Measurements from ENCODE around the gene CNDP1.

Gene CNDP1

GRCh38 chr18:74488864-74489263 lies 45.4 kb upstream of the CNDP1 start:
- Histone ChIP-seq H2AFZ (ENCODE audit: low read length) (no peak overlapping the region), H3K27me3 (replicated peaks; ENCODE audit: insufficient read depth, low read length) (no peaks in the 10 kb centered on the region), H3K36me3 (replicated peaks; ENCODE audit: insufficient read depth, low read length) (no peaks in the 10 kb centered on the region), H3K9ac (ENCODE audit: low read length) (no peak overlapping the region), H3K27ac (ENCODE audit: low read length) (no peak overlapping the region), H3K4me1 (ENCODE audit: low read length) (peaks cover 16% of the 10 kb centered on the region), H3K9me2 (replicated peaks; ENCODE audit: insufficient read depth, low read length) (no peaks in the 10 kb centered on the region), H3K9me3 (replicated peaks; ENCODE audit: insufficient read depth, low read length) (no peaks in the 10 kb centered on the region), H3K4me2 (ENCODE audit: low read depth, low read length) (no peak overlapping the region), H4K20me1 (ENCODE audit: insufficient read depth, low read length) (no peaks in the 10 kb centered on the region), H3K79me2 (ENCODE audit: low read length) (no peaks in the 10 kb centered on the region), H3K4me3 (ENCODE audit: low read length) (no peak overlapping the region), H3F3A (ENCODE audit: insufficient read depth, low read length) (peaks cover 6% of the 10 kb centered on the region; the same call in 1 of the 2 replicates)
- DNase-seq = no peak
- no peak for TF ChIP-seq EZH2 (optimal IDR thresholded peaks at IDR 0.05; ENCODE audit: low read depth, low read length)
- no peak for TF ChIP-seq EZH2phosphoT487 (IDR thresholded peaks at IDR 0.05; ENCODE audit: low read length)
- no peak for TF ChIP-seq CTCF (IDR thresholded peaks at IDR 0.05; ENCODE audit: low read length)

GRCh38 chr18:74489676-74490075 lies 44.6 kb upstream of the CNDP1 start:
- Histone ChIP-seq H3K9me2 (replicated peaks; ENCODE audit: insufficient read depth, low read length) (no peaks in the 10 kb centered on the region), H3K9ac (ENCODE audit: low read length) (no peak overlapping the region), H3F3A (ENCODE audit: insufficient read depth, low read length) (peaks cover 5% of the 10 kb centered on the region; the same call in 1 of the 2 replicates), H3K27me3 (replicated peaks; ENCODE audit: insufficient read depth, low read length) (no peaks in the 10 kb centered on the region), H2AFZ (ENCODE audit: low read length) (no peak overlapping the region), H3K27ac (ENCODE audit: low read length) (no peak overlapping the region), H3K36me3 (replicated peaks; ENCODE audit: insufficient read depth, low read length) (no peaks in the 10 kb centered on the region), H3K9me3 (replicated peaks; ENCODE audit: insufficient read depth, low read length) (no peaks in the 10 kb centered on the region), H3K4me2 (ENCODE audit: low read depth, low read length) (no peak overlapping the region), H3K4me1 (ENCODE audit: low read length) (peaks cover 12% of the 10 kb centered on the region), H3K4me3 (ENCODE audit: low read length) (no peak overlapping the region), H3K79me2 (ENCODE audit: low read length) (no peaks in the 10 kb centered on the region), H4K20me1 (ENCODE audit: insufficient read depth, low read length) (no peaks in the 10 kb centered on the region)
- no peak for TF ChIP-seq EZH2phosphoT487 (IDR thresholded peaks at IDR 0.05; ENCODE audit: low read length)
- TF ChIP-seq EZH2 (optimal IDR thresholded peaks at IDR 0.05; ENCODE audit: low read depth, low read length) = no peak
- TF ChIP-seq CTCF (IDR thresholded peaks at IDR 0.05; ENCODE audit: low read length) = no peak
- no peak for DNase-seq

GRCh38 chr18:74492259-74492658 lies 42.0 kb upstream of the CNDP1 start:
- Histone ChIP-seq H3K4me2 (ENCODE audit: low read depth, low read length) (no peak overlapping the region), H3K36me3 (replicated peaks; ENCODE audit: insufficient read depth, low read length) (no peaks in the 10 kb centered on the region), H2AFZ (ENCODE audit: low read length) (no peak overlapping the region), H3K9ac (ENCODE audit: low read length) (no peak overlapping the region), H3K4me3 (ENCODE audit: low read length) (no peak overlapping the region), H3K79me2 (ENCODE audit: low read length) (peaks cover 11% of the 10 kb centered on the region), H3K9me2 (replicated peaks; ENCODE audit: insufficient read depth, low read length) (no peaks in the 10 kb centered on the region), H3K9me3 (replicated peaks; ENCODE audit: insufficient read depth, low read length) (no peaks in the 10 kb centered on the region), H3F3A (ENCODE audit: insufficient read depth, low read length) (peaks cover 3% of the 10 kb centered on the region), H3K27me3 (replicated peaks; ENCODE audit: insufficient read depth, low read length) (no peaks in the 10 kb centered on the region), H3K4me1 (ENCODE audit: low read length) (peaks cover 3% of the 10 kb centered on the region), H3K27ac (ENCODE audit: low read length) (no peak overlapping the region), H4K20me1 (ENCODE audit: insufficient read depth, low read length) (no peaks in the 10 kb centered on the region)
- no peak for TF ChIP-seq EZH2 (optimal IDR thresholded peaks at IDR 0.05; ENCODE audit: low read depth, low read length)
- TF ChIP-seq CTCF (IDR thresholded peaks at IDR 0.05; ENCODE audit: low read length) = no peak
- TF ChIP-seq EZH2phosphoT487 (IDR thresholded peaks at IDR 0.05; ENCODE audit: low read length) = no peak
- no peak for DNase-seq
